CD4-positive, alpha-beta T cell treated with Interleukin-1 beta for 1 hour (primary cell): ENCODE results near the gene ZNRF2.

Source experiments
- DNase-seq, 2 donors: peaks; one replicate each; pipeline ENCODE4 v3.0.0-alpha.2; 2020 to 2022

Gene ZNRF2

GRCh38 chr7:30322271-30323005 is 38.0 kb downstream of the ZNRF2 start:
- peak; percentile 2 to 50 for DNase-seq

DNA sequence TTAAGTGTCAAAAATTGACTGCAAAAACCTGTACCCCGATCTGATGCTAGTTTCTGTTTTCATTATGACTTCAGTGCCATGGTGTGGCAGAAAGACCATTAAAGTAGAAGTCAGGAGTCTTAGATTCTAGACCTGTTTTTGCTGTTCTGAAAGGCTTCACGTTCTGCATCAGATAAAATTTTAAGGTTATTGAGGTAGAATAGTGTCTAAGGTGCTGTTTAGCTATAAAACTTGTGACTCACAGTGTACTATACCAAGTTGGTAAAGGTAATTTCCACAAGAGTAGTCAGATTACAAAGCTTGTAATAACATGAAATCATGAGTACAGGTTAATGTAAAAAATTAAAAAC is 38.6 kb downstream of the ZNRF2 start:
- DNase-seq = peak in 1 of 2 donors; percentile 39

DNA sequence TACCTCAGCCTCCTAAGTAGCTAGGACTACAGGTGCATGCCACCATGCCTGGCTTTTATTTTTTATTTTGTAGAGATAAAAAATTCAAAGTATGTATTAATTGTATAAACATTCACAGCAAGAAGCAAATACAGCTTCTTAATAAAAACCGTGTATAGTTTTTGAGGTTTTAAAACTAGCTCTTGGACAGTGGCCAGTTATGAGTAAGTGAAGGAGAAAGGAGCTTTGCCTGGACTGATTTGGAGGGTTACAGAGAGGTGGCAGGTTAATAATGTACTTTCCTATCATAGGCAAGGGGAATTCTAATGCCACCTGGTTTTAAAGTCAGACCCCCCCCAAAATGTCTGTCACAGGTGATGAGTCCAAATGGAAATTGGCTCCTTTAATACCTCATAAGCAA is 43.4 kb downstream of the ZNRF2 start:
- DNase-seq = no peak

GRCh38 chr7:30328381-30328780 is 44.0 kb downstream of the ZNRF2 start:
- no peak for DNase-seq

- DNase-seq = no peak
Observed at GRCh38 chr7:30329716-30330115, 45.3 kb downstream of the ZNRF2 start.

DNA sequence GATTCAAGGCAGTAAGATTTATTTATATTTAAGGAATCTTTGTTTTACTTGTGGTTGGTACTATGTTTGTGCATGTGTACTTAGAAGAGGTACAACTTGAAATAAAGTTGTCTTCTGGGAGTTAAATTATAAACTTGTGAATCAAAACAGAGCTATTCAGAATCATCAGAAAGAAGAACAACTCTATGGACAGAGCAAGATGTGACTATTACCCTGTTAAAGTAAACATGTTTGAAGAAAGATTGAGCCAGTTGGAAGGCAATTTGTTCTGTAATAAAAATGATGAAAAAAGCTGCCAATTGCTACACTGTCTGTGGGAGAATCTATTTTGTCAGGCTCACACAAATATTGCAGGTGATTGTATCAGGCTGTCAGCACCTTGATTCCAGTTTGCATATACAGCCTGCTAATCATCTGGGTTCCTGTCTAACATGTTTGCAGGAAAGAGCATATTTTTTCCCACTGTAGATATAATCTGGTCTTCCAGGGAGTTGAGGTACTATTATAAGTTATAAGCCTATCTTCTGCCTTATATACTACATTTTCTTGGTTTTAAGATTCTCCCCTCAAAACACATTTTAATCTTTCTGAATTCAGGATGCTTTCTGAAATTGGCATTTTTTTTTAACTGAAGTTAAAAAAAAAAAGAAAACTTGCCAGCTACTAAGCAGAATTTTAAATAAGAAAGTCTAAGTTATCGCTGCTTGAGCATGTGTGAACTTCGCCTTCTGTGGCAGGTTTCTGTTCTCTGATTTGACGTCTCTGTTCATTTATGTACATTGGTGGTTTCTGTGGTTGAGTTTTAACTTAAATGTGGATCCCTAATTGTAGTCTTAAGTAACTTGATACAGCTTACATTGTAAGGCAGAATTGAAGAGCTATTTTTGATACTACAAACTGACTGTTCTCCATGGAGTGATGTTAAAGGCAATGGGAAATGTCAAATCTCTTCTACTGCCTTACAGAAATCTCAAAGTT is 46.0 kb downstream of the ZNRF2 start:
- peak; percentile 26 to 62 for DNase-seq

DNA sequence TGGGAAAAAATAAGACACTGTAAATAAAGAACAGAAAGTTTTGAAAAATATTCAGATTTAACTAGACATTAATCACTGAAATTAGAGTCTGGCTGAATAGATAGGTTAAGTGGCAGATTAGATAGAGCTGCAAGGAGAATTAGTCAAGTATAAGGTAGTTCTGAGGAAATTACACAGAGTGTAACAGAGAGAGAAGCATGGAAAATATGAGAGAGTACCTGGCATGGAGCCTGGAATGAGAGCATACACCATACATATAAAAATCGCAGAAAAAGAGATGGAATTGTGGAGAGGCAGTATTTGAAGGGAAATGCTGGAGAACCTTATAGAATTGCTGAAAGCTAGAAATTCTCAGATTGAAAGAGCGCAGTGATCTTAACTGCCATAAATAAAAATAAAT is 46.9 kb downstream of the ZNRF2 start:
- no peak for DNase-seq

DNA sequence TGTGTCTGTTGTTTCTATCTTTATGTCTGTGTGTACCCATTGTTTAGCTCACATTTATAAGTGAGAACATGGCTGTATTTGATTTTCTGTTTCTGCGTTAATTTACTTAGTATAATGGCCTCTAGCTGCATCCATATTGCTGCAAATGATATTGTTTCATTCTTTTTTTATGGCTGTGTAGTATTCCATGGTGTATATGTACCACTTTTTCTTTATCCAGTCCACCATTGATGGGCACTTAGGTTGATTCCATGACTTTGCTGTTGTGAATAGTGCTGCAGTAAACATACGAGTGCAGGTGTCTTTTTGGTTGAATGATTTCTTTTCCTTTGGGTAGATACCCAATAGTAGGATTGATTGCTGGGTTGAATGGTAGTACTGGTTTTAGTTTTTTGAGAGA is 48.2 kb downstream of the ZNRF2 start:
- DNase-seq = no peak

DNA sequence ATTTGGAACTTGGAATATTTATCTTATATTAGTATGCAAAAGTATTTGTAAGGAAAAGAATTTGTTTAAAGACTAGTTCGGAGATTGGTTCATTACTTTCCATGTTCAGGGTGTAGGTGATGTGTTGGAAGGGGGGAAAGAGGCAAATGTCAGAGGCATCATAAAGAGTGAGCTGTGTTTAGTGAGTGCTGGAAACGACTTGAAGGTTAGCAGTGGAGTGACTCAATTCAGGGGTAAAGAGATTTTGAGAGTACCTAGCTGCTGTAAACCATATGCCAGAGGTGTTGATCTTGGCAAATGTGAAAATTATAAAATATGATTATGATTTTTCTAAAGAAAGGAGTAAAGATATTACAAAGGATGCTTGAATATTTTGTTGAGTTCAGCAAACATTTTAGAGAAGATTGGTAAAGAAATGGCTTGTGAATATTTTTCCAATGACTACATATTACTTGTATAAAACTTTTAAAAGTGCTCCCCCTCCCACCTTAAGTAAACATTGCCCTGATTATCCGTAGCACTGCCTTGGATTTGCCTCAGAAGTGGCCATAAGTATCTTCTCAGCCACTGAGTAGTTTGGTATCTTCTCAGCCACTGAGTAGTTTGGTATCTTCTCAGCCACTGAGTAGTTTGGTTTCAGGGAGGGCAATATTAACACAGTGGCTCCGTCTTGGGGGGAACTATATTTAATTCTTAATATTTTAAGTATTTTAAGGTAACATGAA is 51.5 kb downstream of the ZNRF2 start:
- no peak for DNase-seq

- DNase-seq = no peak
Observed at GRCh38 chr7:30344513-30344912, 60.1 kb downstream of the ZNRF2 start.

GRCh38 chr7:30347226-30348082 is 63.1 kb downstream of the ZNRF2 start:
- peak in 1 of 2 donors; percentile 6 for DNase-seq

DNA sequence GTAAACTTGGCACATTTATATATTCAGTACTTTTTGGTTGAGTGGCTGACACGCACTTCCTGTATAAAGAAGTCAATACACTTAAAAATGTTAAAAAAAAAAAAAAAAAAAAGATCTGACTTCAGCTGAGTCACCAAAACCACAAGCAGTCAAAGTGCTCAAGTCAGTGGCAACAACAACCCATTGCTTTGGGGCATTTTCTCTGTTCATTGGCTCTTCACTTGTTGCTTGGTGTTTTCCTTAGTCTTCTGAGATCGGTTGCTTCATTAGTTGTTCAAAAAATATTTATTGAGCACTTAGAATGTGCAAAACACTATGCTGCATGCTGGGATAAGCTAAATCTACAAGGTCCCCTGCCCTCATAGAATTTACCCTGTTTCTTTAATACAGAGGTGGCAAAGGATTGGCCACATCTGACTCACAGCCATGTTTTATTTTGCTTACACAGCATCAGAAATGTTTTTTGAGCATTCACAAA is 63.7 kb downstream of the ZNRF2 start:
- peak; percentile 76 to 81 for DNase-seq

DNA sequence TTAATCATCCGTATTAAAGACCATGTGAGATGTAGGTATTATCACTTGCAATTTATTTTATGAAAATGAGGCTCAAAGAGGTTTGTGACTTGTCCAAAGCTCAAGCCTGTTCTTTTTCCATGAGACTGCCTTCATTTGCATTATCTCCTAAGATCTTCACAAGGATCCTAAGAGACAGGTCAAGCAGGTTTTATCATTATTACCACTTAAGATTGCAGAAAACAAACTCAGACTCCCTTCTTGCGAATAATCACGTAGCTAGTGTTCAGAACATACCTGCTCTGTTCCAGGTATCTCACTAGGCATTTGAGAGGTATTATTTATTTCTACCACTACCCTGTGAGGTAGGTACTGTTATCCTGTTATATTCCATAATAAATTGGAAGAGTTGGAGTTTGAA is 64.8 kb downstream of the ZNRF2 start:
- no peak for DNase-seq

- no peak for DNase-seq
Observed at GRCh38 chr7:30349816-30350215, 65.4 kb downstream of the ZNRF2 start.

- no peak for DNase-seq
Observed at GRCh38 chr7:30351286-30351685, 66.9 kb downstream of the ZNRF2 start.

DNA sequence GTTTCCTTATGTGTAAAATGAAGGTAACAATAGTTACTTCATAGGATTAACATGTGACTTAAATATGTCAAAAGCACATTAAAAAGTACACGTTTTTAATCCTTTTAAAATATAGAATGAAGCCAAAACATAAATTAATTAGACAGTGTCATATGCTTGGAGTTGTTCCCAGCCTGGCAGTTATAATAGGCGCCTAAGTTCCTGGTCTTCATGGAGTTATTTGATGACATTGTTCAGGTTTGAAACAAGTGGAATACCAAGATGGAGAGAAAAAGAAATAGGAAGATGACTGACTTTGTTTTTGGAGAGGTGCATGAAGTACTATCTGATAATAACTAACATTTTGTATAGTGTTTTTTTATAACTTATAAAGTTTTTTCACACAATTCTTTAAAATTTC is 67.3 kb downstream of the ZNRF2 start:
- DNase-seq = no peak

- peak in 1 of 2 donors; percentile 46 for DNase-seq
Observed at GRCh38 chr7:30352169-30352568, 67.8 kb downstream of the ZNRF2 start.

- no peak for DNase-seq
Observed at GRCh38 chr7:30353532-30353931, 69.1 kb downstream of the ZNRF2 start.

DNA sequence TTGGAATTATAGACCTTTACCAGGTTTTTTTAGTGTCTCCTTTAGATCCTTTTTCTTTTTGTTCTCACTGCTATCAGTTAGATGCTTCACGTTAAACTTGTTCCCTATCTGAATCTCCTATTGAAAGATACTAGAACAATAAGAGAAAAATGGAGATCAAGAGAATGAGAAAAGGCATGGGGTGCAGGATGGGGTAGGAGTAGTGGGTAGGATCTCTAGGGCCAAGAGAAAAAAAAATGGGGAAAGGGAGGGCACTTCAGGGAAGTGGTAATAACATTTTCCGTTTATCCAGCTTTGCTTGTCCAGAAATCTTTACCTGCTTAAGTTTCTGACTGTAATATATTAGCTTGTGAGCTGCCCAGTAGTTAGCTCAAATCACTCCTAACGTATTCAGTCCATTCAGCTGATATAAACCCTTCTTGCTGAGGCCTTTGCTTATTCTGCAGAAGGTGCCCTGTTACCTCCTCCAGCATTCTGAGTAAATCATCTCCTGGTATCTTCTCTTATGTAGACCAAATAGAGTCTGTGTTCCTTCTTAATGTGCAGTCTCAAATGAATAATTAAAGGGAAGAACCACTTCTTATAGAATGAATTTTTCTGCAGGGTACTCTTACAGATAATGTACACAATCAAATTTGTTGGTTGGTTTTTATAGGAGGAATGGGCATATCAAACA is 69.7 kb downstream of the ZNRF2 start:
- no peak for DNase-seq

DNA sequence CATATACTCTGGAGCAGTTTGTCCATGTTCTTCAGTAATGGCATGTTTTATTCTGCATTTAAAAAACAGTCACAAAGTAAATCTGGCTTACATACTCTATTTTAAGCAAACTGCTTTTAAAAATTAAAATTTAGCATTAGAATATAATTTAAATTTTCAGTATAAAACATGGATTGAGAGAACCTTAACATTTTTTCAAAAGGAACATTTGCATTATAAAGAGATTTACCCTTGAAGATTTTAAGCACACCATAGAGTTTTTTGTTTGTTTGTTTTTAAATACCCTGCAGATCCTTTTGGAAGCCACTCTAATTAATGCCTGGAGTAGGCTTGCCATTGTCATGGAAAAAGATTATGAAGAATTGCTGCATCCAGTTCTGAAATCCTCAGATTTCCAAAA is 70.4 kb downstream of the ZNRF2 start:
- DNase-seq = no peak

GRCh38 chr7:30359957-30360356 is 75.6 kb downstream of the ZNRF2 start:
- no peak for DNase-seq
